DMS53 treated with DMSO at 0.1 percent for 48 hours (cell line): ENCODE data around the gene C20orf144.
"Not testable (repeated sequence)": the region's sequence is repeated elsewhere in the genome, so short reads cannot be mapped to it uniquely, and the experiment has no call there.

Source experiments
- DNase-seq: peaks from one replicate; lab custom pipeline; 2025; ENCODE audit not compliant: unreplicated experiment; lab: John Stamatoyannopoulos, UW

Gene C20orf144

DNA sequence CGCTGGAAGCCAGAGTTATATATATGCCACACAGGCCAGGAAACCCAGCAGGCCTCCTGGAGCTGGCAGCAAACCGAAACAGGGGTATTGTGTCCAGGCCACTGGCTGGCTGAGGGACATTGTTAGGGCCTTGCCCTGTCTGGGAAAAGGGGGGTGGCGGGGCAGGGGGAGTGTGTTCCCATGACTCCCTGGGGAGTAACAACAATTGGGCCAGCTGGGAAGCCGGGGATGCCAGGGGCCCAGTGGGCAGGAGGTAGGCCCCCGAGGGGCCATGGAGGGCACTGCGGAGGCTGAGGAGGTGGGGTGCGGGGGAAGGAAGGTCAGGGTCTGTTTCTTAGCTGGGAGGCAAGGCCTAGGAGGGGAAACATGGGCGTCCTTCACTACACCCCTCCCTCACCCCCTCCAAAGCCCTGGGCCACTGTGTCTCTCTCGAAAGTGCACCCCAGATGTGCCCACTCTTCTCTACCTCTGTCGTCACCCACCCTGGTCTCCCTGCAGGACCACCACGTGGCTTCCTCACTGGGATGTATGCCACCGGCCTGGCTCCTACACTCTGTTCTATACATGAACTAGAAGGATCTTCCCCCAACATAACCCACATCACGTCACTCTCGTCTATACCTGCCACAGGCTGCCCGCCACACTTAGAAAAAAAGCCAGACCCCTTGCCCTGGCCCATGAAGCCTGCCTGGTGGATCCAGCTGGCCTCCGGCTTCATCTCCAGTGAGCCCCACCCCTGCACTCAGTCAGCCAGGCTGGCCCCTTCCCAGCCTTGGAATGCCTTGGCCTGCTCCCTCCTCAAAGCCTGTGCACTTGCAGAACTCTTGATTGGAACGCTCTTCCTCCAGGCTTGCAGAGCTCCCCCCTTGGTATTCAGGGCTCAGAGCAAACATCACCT is 31.9 kb downstream of the C20orf144 start:
- no peak for DNase-seq

DNA sequence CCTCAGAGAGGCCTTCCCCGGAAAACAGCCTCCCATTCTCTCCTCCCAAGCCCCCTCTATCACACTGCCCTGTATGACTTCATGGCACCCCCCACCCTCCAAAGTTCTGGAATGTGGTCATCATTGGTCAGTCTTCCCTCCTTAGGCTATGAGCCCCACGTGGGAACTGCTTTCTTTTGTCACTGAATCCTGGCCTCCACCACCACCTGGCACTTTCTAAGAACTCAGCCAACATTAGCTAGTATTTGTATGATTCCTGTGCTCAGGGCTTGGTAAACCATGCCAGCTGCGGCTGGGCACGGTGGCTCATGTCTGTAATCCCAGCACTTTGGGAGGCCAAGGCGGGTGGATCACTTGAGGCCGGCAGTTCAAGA is 32.5 kb downstream of the C20orf144 start:
- no peak for DNase-seq

DNA sequence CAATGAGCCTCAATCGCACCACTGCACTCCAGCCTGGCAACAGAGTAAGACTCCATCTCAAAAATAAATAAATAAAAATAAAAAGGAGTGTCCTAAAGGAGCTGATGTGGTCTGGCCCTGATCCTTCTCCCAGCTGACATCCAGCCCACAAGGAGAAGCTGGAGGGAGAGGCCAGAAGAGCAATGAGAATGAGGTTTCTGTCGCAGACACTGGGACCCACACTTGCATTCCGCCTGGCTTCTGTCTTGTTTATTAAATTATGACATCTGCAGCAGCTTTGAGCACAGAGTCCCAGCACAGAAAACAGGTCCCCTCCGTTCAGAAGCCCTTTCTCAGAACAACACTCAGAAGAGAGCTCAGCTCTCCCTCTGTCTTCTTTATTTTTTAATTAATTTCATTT is 34.3 kb downstream of the C20orf144 start:
- DNase-seq = no peak

DNA sequence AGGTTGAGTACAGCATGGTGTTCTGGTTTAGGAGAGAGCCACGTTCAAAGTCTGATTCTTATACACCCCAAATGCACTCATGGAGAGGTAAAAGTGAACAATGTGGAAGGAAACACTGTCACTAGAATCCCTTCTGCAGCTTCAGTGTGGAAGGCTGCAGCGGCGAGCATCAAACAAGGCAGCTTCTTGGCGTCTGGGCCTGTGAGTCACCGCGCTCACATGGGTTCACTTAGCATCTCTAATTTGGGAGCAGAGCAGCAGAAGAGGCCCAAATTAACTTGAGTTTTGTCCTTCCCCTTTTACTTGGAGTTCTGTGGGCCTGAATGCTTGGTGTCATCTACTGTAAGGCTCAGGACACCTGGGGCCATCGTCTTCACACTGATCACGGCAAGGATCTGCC is 35.0 kb downstream of the C20orf144 start:
- DNase-seq = no peak

DNA sequence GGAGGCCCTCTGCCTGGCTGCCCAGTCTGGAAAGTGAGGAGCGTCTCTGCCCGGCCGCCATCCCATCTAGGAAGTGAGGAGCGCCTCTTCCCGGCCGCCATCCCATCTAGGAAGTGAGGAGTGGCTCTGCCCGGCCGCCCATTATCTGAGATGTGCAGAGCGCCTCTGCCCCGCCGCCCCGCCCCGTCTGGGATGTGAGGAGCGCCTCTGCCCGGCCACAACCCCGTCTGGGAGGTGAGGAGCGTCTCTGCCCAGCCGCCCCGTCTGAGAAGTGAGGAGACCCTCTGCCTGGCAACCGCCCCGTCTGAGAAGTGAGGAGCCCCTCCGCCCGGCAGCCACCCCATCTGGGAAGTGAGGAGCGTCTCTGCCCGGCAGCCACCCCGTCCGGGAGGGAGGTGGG is 36.8 kb downstream of the C20orf144 start:
- DNase-seq = not testable (repeated sequence)

DNA sequence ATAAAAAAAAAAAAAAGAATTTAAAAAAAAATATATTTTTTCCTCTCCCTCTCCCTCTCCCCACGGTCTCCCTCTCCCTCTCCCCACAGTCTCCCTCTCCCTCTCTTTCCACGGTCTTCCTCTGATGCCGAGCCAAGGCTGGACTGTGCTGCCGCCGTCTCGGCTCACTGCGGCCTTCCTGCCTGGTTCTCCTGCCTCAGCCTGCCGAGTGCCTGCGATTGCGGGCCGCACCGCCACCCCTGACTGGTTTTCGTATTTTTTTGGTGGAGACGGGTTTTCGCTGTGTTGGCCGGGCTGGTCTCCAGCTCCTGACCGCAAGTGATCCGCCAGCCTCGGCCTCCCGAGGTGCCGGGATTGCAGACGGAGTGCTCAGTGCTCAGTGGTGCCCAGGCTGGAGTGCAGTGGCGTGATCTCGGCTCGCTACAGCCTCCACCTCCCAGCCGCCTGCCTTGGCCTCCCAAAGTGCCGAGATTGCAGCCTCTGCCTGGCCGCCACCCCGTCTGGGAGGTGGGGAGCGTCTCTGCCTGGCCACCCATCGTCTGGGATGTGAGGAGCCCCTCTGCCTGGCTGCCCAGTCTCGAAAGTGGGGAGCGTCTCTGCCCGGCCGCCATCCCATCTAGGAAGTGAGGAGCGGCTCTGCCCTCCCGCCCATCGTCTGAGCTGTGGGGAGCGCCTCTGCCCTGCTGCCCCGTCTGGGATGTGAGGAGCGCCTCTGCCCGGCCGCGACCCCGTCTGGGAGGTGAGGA is 38.7 kb downstream of the C20orf144 start:
- DNase-seq = not testable (repeated sequence)

DNA sequence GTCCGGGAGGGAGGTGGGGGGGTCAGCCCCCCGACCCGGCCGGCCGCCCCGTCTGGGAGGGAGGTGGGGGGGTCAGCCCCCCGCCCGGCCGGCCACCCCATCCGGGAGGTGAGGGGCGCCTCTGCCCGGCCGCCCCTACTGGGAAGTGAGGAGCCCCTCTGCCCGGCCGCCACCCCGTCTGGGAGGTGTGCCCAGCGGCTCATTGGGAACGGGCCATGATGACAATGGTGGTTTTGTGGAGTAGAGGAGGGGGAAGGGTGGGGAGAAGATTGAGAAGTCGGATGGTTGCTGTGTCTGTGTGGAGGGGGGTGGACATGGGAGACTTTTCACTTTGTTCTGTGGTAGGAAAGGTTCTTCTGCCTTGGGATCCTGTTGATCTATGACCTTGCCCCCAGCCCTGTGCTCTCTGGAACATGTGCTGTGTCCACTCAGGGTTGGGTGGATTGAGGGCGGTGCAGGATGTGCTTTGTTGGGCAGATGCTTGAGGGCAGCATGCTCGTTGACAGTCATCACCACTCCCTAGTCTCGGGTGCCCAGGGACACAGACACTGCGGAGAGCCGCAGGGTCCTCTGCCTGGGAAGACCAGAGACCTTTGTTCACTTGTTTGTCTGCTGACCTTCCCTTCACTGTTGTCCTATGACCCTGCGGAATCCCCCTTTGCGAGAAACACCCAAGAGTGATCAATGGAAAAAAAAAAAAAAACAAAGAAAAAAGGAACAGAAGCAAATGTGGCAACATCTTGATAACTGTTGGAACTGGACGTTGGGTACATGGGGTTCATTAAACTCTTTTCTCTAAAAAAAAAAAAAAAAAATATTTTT is 39.7 kb downstream of the C20orf144 start:
- DNase-seq = no peak

DNA sequence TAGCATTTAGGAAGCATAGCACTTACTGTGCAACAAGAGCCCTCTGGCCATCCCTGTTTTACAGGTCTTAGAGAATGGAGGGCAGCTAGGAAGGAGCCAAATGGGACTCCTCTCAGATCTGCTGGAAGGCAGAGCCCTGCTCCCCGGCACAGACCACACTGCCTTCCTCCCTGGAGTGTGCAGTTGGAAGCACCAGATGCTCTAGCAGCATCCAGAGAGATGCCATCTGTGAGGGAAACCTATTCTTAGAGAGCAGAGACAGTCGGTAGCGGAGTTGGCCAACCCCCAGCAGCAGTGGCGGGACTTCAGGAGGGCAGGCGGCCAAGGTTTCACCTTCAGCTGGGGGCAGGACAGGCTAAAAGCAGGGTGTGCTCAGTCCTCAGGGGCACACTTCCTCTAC is 40.7 kb downstream of the C20orf144 start:
- DNase-seq = no peak

DNA sequence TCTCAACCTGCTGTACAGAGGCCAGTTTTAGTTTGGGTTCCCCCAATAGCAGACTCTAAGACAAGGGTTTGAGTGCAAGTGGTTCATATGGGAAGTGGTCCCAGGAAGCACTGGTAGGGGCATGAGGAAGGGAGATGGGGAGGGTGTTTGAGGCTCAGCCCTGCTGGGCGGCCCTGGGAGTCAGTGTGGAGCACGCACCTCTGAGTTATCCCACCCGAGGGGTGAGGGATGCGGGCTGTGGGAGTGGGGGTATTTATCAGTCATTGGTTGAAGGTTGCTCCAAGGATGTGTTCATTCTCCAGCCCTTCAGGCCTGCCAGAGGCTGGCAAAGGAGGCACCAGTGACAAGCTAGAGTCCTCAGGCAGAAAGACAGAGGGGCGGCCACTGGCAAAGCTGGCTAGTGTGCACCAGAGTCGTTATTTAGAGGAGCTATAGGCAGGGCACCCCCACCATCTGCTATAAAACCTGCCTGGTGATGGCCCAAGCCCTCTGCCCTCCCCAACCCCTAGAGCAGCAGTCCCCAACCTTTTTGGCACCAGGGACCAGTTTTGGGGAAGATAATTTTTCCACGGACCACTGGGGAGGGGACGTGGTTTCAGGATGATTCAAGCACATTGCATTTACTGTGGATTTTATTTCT is 41.5 kb downstream of the C20orf144 start:
- DNase-seq = no peak

DNA sequence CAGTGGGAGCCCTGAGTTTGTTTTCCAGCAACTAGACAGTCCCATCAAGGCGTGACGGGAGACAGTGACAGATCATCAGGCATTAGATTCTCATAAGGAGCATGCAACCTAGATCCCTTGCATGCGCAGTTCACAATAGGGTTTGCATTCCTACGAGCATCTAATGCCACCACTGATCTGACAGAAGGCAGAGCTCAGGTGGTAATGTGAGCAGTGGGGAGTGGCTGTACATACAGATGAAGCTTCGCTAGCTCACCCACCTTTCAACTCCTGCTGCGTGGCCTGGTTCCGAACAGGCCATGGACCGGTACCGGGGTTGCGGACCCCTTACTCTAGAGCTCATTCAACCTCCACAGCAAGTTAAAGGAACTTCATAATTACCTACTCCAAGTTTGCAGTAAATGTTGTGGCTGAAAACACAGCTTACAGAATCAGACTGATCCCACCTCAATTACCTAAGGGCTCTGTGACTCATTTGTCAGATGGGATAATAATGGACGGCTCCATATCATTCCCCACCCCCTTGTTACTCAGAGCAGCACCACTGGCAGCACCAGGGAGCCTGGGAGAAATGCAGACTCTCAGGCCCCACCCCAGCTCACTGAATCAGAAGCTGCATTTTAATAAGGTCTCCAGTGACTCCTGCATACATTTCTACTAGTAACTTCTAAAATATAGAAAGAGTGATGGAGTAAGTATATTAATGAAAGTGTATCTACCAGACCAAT is 42.2 kb downstream of the C20orf144 start:
- DNase-seq = no peak

DNA sequence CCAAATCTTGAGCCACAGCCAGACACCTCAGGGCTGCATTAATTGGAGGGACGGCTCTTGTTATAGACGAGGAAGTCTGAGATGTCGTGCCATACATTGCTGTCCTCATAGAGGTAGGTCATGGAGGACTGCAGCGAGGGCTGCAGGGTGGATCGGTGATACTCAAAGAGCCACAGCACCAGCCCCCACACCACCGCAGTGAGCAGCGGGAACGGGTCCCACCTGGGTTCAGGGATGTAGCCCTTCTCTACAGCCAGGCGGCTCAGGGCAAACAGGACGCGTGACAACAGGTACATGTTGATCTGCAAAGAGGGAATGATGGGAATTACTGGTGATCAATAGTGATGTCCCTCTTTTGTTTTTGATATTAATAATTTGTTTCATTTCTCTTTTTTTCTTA is 45.5 kb downstream of the C20orf144 start:
- DNase-seq = no peak

DNA sequence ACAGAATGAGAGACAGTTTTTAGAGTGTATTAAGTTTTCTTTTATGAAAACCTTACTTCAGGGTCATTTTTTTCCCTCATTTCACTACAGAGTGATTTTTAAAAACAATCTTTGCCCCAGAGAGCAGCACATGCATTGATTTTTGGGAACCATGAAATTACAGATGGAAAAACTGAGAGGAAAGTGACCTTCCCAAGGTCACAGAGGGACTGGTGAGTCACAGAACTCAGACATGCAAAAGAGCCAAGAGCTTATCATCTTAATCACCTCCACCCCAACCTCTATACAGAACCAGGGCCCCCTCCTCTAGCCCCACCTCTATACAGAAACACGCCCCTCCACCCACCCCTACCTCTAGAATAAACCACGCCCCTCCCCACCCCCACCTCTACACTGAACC is 47.3 kb downstream of the C20orf144 start:
- DNase-seq = no peak

DNA sequence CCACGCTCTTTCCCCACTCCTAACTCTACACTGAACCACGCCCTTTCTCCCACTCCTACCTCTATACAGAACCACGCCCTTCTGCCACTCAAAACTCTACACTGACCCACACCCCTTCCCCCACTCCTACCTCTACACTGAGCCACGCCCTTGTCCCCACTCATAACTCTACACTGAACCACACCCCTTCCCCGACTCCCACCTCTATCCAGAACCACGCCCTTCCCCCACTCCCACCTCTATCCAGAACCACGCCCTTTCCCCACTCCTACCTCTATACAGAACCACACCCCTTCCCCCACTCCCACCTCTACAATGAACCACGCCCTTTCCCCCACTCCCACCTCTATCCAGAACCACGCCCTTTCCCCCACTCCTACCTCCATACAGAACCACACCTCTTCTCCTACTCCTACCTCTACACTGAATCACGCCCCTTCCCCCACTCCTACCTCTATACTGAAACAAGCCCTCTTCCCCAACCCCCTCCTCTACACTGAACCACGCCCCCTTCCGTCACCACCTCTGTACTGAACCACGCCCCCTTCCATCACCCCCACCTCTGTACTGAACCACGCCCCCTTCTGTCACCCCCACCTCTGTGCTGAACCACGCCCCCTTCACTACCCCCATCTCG is 47.9 kb downstream of the C20orf144 start:
- DNase-seq = no peak

DNA sequence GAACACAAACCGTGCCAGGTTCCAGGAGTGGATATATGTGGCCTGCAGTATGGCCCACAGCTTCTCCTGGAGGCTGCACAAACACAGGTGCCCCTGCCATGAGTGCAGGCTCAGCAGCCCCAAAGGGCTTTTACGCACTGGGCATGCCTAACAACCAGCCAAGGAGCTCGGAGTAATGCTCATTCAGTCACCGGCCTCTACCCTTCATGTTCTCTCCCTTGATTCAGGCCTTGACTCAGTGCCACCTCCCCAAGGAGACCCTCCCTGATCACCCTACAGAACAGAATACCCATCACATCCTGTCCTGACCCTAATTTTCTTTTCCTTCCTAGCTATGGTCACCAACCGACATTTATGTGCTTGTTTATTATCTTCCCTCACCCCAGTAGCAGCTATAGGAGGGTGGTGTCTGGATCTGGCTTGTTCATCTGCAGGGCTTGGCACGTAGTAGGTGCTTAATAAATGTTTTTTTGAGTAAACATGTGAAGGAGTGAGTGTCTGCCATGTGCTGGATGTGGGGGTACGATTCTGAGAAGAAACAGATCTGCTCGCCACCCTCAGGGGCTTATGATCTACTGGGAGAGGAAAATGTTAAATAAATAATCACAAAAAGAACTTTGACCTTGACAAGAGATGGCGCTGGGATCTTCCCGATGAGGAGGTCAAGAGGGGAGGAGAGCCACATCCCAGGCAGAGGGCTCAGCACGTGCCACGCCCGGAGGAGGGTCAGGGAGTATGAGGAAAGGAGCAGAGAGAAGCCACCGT is 48.7 kb downstream of the C20orf144 start:
- no peak for DNase-seq

DNA sequence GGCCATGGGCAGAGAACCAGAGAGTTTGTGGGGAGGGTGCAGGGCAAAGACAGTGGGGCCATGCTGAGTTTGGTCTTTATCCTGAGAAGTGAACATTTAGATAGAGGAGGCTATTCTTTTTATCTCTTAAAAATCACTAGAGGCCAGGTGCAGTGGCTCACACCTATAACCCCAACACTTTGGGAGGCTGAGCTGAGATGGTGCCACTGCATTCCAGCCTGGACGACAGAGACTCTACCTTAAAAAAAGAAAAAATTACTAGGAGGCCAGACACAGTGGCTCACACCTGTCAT is 49.3 kb downstream of the C20orf144 start:
- DNase-seq = no peak
